ENCODE data around the gene CINP.

- TF ChIP-seq, protein P1, sequence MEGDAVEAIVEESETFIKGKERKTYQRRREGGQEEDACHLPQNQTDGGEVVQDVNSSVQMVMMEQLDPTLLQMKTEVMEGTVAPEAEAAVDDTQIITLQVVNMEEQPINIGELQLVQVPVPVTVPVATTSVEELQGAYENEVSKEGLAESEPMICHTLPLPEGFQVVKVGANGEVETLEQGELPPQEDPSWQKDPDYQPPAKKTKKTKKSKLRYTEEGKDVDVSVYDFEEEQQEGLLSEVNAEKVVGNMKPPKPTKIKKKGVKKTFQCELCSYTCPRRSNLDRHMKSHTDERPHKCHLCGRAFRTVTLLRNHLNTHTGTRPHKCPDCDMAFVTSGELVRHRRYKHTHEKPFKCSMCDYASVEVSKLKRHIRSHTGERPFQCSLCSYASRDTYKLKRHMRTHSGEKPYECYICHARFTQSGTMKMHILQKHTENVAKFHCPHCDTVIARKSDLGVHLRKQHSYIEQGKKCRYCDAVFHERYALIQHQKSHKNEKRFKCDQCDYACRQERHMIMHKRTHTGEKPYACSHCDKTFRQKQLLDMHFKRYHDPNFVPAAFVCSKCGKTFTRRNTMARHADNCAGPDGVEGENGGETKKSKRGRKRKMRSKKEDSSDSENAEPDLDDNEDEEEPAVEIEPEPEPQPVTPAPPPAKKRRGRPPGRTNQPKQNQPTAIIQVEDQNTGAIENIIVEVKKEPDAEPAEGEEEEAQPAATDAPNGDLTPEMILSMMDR (IDR thresholded peaks at IDR 0.05), result peak in 5 of 6 experiments; percentile 21 to 56 (median 49)
- TF ChIP-seq POLR2A (IDR thresholded peaks at IDR 0.05), result no peak
Observed at GRCh38 chr14:102323102-102323501, 39.6 kb downstream of the CINP start.
